Upper lobe of right lung (tissue), 1 donor: ENCODE data around the gene PARP11. TPM values are rescaled to one million over a fixed set of nuclear protein-coding genes. Genes with fewer than 3 reads are reported as not detected.

Experiments
- ATAC-seq: fragments of 200-7000 bp; cut with Tn5 transposase; one replicate; pipeline ENCODE4 v1.9.1; 2020; ENCODE audit warnings: mild to moderate bottlenecking, moderate library complexity
- DNase-seq: peaks from one replicate; pipeline ENCODE4 v3.0.0-alpha.2; 2020
- H3K27ac ChIP-seq: fragments of 200-600 bp; one replicate; pipeline ENCODE4 v1.8.0; 2022
- H3K27me3 ChIP-seq: fragments of 200-600 bp; one replicate; pipeline ENCODE4 v1.8.0; 2022; ENCODE audit warnings: mild to moderate bottlenecking
- H3K36me3 ChIP-seq: fragments of 200-600 bp; one replicate; pipeline ENCODE4 v1.8.0; 2022
- H3K4me1 ChIP-seq: fragments of 200-600 bp; one replicate; pipeline ENCODE4 v1.8.0; 2022
- H3K4me3 ChIP-seq: fragments of 200-600 bp; one replicate; pipeline ENCODE4 v1.8.0; 2022; ENCODE audit warnings: mild to moderate bottlenecking
- H3K9me3 ChIP-seq: fragments of 200-600 bp; one replicate; pipeline ENCODE4 v1.8.0; 2022
- intact Hi-C: fragments of 100-400 bp; cut with DNase I; formaldehyde crosslinking; loops from one replicate; pipeline ENCODE4 v1.11.0; 2022
- total RNA-seq: library from RNA; stranded (reverse); fragmentation: NEBNext Ultra II Directional; extraction: Animal tissue kit (Norgen Biotek cat#: 25700); gene quantifications from one replicate; pipeline ENCODE4 v1.2.1, GENCODE V29; 2021
- TF ChIP-seq, protein P1 (sequence below): fragments of 200-600 bp; IDR thresholded peaks from one replicate; pipeline ENCODE4 v1.8.0; 2022; ENCODE audit warnings: antibody characterized with exemption
- donor health status: DM: no; HTN: yes; CAD: no; lungs with severe emphysema.

The PARP11 gene
- total RNA-seq, 1 donor from 2014 or later = 14.5 TPM

DNA sequence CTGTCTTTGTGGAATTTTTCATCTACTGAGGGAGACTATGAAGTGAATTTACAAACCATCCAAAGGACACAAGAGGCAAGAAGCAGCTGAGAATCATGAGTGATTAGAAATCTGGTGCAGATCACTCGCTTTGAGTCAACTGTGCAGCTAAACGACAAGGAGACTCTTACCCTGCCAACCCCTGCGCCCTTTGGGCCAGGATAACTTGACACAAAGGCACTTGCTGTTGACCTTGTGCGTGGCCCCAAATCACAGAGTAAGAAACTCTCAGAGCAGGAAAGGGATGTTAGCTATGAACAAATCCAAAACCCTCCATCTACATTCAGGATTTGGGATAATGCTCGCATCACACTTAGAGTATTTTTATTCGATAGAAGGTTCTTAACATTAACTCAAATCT lies 11.5 kb upstream of the PARP11 start:
- H3K4me3 ChIP-seq = peak overlapping the region; percentile 43
- no peaks in the 10 kb centered on the region for H3K36me3 ChIP-seq
- no peaks in the 10 kb centered on the region for H3K9me3 ChIP-seq
- H3K4me1 ChIP-seq = no peaks in the 10 kb centered on the region
- no peak for ATAC-seq
- H3K27ac ChIP-seq = peak overlapping the region; percentile 64
- intact Hi-C loops = loop anchor here (10.0 kb wide), 1 partner anchor 390 kb away; the partner anchor contains the start of gene CCND2
- TF ChIP-seq, protein P1, sequence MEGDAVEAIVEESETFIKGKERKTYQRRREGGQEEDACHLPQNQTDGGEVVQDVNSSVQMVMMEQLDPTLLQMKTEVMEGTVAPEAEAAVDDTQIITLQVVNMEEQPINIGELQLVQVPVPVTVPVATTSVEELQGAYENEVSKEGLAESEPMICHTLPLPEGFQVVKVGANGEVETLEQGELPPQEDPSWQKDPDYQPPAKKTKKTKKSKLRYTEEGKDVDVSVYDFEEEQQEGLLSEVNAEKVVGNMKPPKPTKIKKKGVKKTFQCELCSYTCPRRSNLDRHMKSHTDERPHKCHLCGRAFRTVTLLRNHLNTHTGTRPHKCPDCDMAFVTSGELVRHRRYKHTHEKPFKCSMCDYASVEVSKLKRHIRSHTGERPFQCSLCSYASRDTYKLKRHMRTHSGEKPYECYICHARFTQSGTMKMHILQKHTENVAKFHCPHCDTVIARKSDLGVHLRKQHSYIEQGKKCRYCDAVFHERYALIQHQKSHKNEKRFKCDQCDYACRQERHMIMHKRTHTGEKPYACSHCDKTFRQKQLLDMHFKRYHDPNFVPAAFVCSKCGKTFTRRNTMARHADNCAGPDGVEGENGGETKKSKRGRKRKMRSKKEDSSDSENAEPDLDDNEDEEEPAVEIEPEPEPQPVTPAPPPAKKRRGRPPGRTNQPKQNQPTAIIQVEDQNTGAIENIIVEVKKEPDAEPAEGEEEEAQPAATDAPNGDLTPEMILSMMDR = no peak
- DNase-seq = no peak
- H3K27me3 ChIP-seq = peaks cover 14% of the 10 kb centered on the region

- Histone ChIP-seq H3K36me3 (no peaks in the 10 kb centered on the region), H3K27me3 (peaks cover 20% of the 10 kb centered on the region), H3K9me3 (no peaks in the 10 kb centered on the region), H3K4me3 (no peak overlapping the region), H3K27ac (no peak overlapping the region), H3K4me1 (no peaks in the 10 kb centered on the region)
- ATAC-seq = peak; percentile 54
- no peak for DNase-seq
- TF ChIP-seq, protein P1 = no peak
- intact Hi-C loops = loop anchor here (10.0 kb wide), 1 partner anchor 392 kb away; the partner anchor contains the start of gene CCND2
These were observed 9.8 kb upstream of the PARP11 start for GRCh38 chr12:3882896-3883564.

DNA sequence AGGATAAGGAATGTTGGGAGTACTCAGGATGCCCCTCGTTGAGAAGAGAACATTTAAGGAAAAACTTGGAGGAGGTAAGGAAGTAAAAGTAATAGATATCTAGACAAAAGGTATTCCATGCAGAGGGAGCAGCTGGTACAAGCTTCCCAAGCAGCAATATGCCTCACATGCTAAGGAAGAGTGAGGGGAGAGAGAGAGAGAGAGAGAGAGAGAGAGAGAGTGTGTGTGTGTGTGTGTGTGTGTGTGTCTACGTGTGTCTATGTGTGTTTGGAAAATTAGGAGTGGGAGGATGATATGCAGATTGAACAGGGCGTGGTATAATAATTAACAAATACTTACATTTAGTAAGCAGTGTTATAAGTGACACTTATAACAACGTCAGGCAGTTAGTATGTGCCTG lies 9.2 kb upstream of the PARP11 start:
- intact Hi-C loops = loop anchor here (10.0 kb wide), 1 partner anchor 392 kb away; the partner anchor contains the start of gene CCND2
- TF ChIP-seq, protein P1 = no peak

DNA sequence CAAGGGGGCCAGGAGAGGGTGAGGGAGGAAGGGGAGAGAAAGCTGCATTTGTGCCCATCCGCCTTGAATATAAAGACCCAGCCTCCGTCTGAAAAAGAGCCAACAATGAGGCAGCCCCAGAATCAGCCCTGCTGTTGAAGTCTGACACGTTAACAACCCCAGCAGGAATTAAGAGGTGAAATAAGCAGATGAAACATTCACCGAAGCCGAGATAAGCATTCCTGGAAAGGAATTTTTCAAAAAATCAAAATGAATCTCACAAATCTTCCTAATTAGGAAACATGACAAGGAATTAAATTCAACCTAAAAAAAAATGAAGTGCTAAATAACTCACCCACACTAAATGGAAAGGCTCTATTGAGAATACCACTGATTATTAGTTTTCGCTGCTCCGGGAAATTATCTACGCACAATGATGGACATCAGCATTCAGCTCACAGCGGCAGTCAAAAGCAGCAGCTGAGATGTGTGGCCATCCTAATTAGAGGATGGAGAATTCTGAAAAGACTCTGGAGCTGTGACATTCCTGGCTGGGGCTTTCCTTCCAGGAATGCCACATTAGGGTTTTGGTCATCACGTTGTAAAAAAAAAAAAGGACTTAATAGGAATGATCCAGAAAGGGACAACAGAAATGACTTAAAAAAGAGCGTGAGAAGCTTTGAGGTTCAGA lies 8.2 kb upstream of the PARP11 start:
- H3K9me3 ChIP-seq = no peaks in the 10 kb centered on the region
- no peak for DNase-seq
- no peak overlapping the region for H3K27ac ChIP-seq
- no peaks in the 10 kb centered on the region for H3K36me3 ChIP-seq
- intact Hi-C loops = loop anchor here (10.0 kb wide), 1 partner anchor 393 kb away; the partner anchor contains the start of gene CCND2
- no peak for ATAC-seq
- no peaks in the 10 kb centered on the region for H3K4me1 ChIP-seq
- H3K27me3 ChIP-seq = peaks cover 20% of the 10 kb centered on the region
- no peak overlapping the region for H3K4me3 ChIP-seq
- TF ChIP-seq, protein P1 = no peak

More for the DNA sequence above, 9.2 kb upstream of the PARP11 start:
- Histone ChIP-seq H3K4me1 (no peaks in the 10 kb centered on the region), H3K9me3 (no peaks in the 10 kb centered on the region), H3K4me3 (no peak overlapping the region), H3K36me3 (no peaks in the 10 kb centered on the region), H3K27me3 (peaks cover 20% of the 10 kb centered on the region), H3K27ac (no peak overlapping the region)
- DNase-seq (no peak), ATAC-seq (no peak)

- Histone ChIP-seq H3K4me3 (no peak overlapping the region), H3K36me3 (no peaks in the 10 kb centered on the region), H3K27ac (no peak overlapping the region), H3K27me3 (peaks cover 20% of the 10 kb centered on the region), H3K9me3 (no peaks in the 10 kb centered on the region), H3K4me1 (no peaks in the 10 kb centered on the region)
- no peak for ATAC-seq
- no peak for DNase-seq
- intact Hi-C loops = loop anchor here (10.0 kb wide), 1 partner anchor 395 kb away; the partner anchor contains the start of gene CCND2
- TF ChIP-seq, protein P1 = no peak
These were observed 6.6 kb upstream of the PARP11 start for GRCh38 chr12:3879846-3880245.
